Measurements from ENCODE around the gene OPCML. TPM values are rescaled to one million over a fixed set of nuclear protein-coding genes. Genes with fewer than 3 reads are reported as not detected.

Gene OPCML
- total and polyA plus RNA-seq, 5 donors, result 0.14 to 2.8 (median 1.1) TPM

- ATAC-seq (no peak), DNase-seq (peak in 1 of 3 donors; percentile 41)
- intact Hi-C loops (cut with DNase I), result no loop called here
These were observed 532.8 kb downstream of the OPCML start for GRCh38 chr11:132999516-132999915.

GRCh38 chr11:132999031-132999430, 533.3 kb downstream of the OPCML start:
- ATAC-seq (no peak), DNase-seq (no peak)
- intact Hi-C loops (cut with DNase I), result no loop called here
- Histone ChIP-seq H3K4me1 (ENCODE audit: control insufficient read depth, insufficient read depth, low read length) (no peaks in the 10 kb centered on the region), H3K9me3 (ENCODE audit: control insufficient read depth, low read length) (no peaks in the 10 kb centered on the region), H3K27ac (ENCODE audit: low read length) (no peak overlapping the region), H3K4me3 (ENCODE audit: low read length) (no peak overlapping the region), H3K27me3 (ENCODE audit: control insufficient read depth, insufficient read depth) (no peaks in the 10 kb centered on the region)
- WGBS, result 47% methylated on average over 5 of the region's 5 CpGs

More at GRCh38 chr11:132999516-132999915, 532.8 kb downstream of the OPCML start:
- 28% methylated on average over 12 of the region's 12 CpGs for WGBS
- Histone ChIP-seq H3K27ac (ENCODE audit: low read length) (no peak overlapping the region), H3K4me1 (ENCODE audit: control insufficient read depth, insufficient read depth, low read length) (no peaks in the 10 kb centered on the region), H3K4me3 (ENCODE audit: low read length) (no peak overlapping the region), H3K27me3 (ENCODE audit: control insufficient read depth, insufficient read depth) (no peaks in the 10 kb centered on the region), H3K9me3 (ENCODE audit: control insufficient read depth, low read length) (no peaks in the 10 kb centered on the region)

GRCh38 chr11:132997396-132997795, 534.9 kb downstream of the OPCML start:
- 73% methylated on average over 5 of the region's 5 CpGs for WGBS

GRCh38 chr11:132994966-132995365, 537.3 kb downstream of the OPCML start:
- WGBS, result 78% methylated on average over 6 of the region's 6 CpGs

More at GRCh38 chr11:132997396-132997795, 534.9 kb downstream of the OPCML start:
- ATAC-seq, result no peak
- Histone ChIP-seq H3K4me1 (ENCODE audit: control insufficient read depth, insufficient read depth, low read length) (no peaks in the 10 kb centered on the region), H3K27me3 (ENCODE audit: control insufficient read depth, insufficient read depth) (no peaks in the 10 kb centered on the region), H3K9me3 (ENCODE audit: control insufficient read depth, low read length) (no peaks in the 10 kb centered on the region), H3K27ac (ENCODE audit: low read length) (no peak overlapping the region), H3K4me3 (ENCODE audit: low read length) (no peak overlapping the region)
- intact Hi-C loops (cut with DNase I), result no loop called here
- no peak for DNase-seq

GRCh38 chr11:132993991-132994502, 538.3 kb downstream of the OPCML start:
- WGBS, result 2% methylated on average over 32 of the region's 32 CpGs
- DNase-seq (no peak), ATAC-seq (no peak)
- Histone ChIP-seq H3K4me1 (ENCODE audit: control insufficient read depth, insufficient read depth, low read length) (no peaks in the 10 kb centered on the region), H3K4me3 (ENCODE audit: low read length) (peak overlapping the region; percentile 39), H3K27ac (ENCODE audit: low read length) (no peak overlapping the region), H3K27me3 (ENCODE audit: control insufficient read depth, insufficient read depth) (no peaks in the 10 kb centered on the region), H3K9me3 (ENCODE audit: control insufficient read depth, low read length) (no peaks in the 10 kb centered on the region)
- intact Hi-C loops (cut with DNase I), result no loop called here

More at GRCh38 chr11:132994966-132995365, 537.3 kb downstream of the OPCML start:
- Histone ChIP-seq H3K27me3 (ENCODE audit: control insufficient read depth, insufficient read depth) (no peaks in the 10 kb centered on the region), H3K4me1 (ENCODE audit: control insufficient read depth, insufficient read depth, low read length) (no peaks in the 10 kb centered on the region), H3K9me3 (ENCODE audit: control insufficient read depth, low read length) (no peaks in the 10 kb centered on the region), H3K27ac (ENCODE audit: low read length) (no peak overlapping the region), H3K4me3 (ENCODE audit: low read length) (no peak overlapping the region)
- ATAC-seq (no peak), DNase-seq (no peak)
- intact Hi-C loops (cut with DNase I), result no loop called here

GRCh38 chr11:132992838-132993631, 539.3 kb downstream of the OPCML start:
- Histone ChIP-seq H3K27ac (ENCODE audit: low read length) (no peak overlapping the region), H3K4me3 (ENCODE audit: low read length) (no peak overlapping the region), H3K4me1 (ENCODE audit: control insufficient read depth, insufficient read depth, low read length) (no peaks in the 10 kb centered on the region), H3K9me3 (ENCODE audit: control insufficient read depth, low read length) (no peaks in the 10 kb centered on the region), H3K27me3 (ENCODE audit: control insufficient read depth, insufficient read depth) (no peaks in the 10 kb centered on the region)
- 43% methylated on average over 15 of the region's 15 CpGs for WGBS
- no peak for ATAC-seq
- intact Hi-C loops (cut with DNase I), result no loop called here
- DNase-seq, result no peak

GRCh38 chr11:132988411-132988810, 543.9 kb downstream of the OPCML start:
- intact Hi-C loops (cut with DNase I), result no loop called here
- H3K27me3 ChIP-seq (ENCODE audit: control insufficient read depth, insufficient read depth), result no peaks in the 10 kb centered on the region
- ATAC-seq (no peak), DNase-seq (no peak)
- no peak overlapping the region for H3K4me3 ChIP-seq (ENCODE audit: low read length)
- H3K27ac ChIP-seq (ENCODE audit: low read length), result no peak overlapping the region
- WGBS, result 79% methylated on average over 5 of the region's 5 CpGs
- no peaks in the 10 kb centered on the region for H3K9me3 ChIP-seq (ENCODE audit: control insufficient read depth, low read length)
- no peaks in the 10 kb centered on the region for H3K4me1 ChIP-seq (ENCODE audit: control insufficient read depth, insufficient read depth, low read length)

- H3K4me1 ChIP-seq (ENCODE audit: control insufficient read depth, insufficient read depth, low read length), result no peaks in the 10 kb centered on the region
- no peaks in the 10 kb centered on the region for H3K27me3 ChIP-seq (ENCODE audit: control insufficient read depth, insufficient read depth)
- ATAC-seq (no peak), DNase-seq (no peak)
- H3K9me3 ChIP-seq (ENCODE audit: control insufficient read depth, low read length), result no peaks in the 10 kb centered on the region
- WGBS, result 61% methylated on average over 2 of the region's 2 CpGs
- H3K4me3 ChIP-seq (ENCODE audit: low read length), result no peak overlapping the region
- no peak overlapping the region for H3K27ac ChIP-seq (ENCODE audit: low read length)
- intact Hi-C loops (cut with DNase I), result no loop called here
These were observed 544.4 kb downstream of the OPCML start for GRCh38 chr11:132987936-132988335.

GRCh38 chr11:132983641-132983978, 548.7 kb downstream of the OPCML start:
- Histone ChIP-seq H3K27ac (ENCODE audit: low read length) (no peak overlapping the region), H3K27me3 (ENCODE audit: control insufficient read depth, insufficient read depth) (no peaks in the 10 kb centered on the region), H3K4me1 (ENCODE audit: control insufficient read depth, insufficient read depth, low read length) (no peaks in the 10 kb centered on the region), H3K9me3 (ENCODE audit: control insufficient read depth, low read length) (no peaks in the 10 kb centered on the region), H3K4me3 (ENCODE audit: low read length) (no peak overlapping the region)
- no peak for ATAC-seq
- no peak for DNase-seq
- intact Hi-C loops (cut with DNase I), result no loop called here
- 79% methylated on average over 1 of the region's 1 CpG for WGBS

- no peak for DNase-seq
- 80% methylated on average over 7 of the region's 7 CpGs for WGBS
- ATAC-seq, result no peak
- intact Hi-C loops (cut with DNase I), result no loop called here
- no peaks in the 10 kb centered on the region for H3K27me3 ChIP-seq (ENCODE audit: control insufficient read depth, insufficient read depth)
- H3K4me3 ChIP-seq (ENCODE audit: low read length), result no peak overlapping the region
- H3K9me3 ChIP-seq (ENCODE audit: control insufficient read depth, low read length), result no peaks in the 10 kb centered on the region
- H3K4me1 ChIP-seq (ENCODE audit: control insufficient read depth, insufficient read depth, low read length), result no peaks in the 10 kb centered on the region
- no peak overlapping the region for H3K27ac ChIP-seq (ENCODE audit: low read length)
These were observed 549.3 kb downstream of the OPCML start for GRCh38 chr11:132982772-132983640.

Data from right cardiac atrium (tissue), 5 donors.